ENCODE data around the gene OR7C2.

- TF ChIP-seq POLR2A (IDR thresholded peaks at IDR 0.05) (no peak), CTCF (IDR thresholded peaks at IDR 0.05) (no peak), EP300 (IDR thresholded peaks at IDR 0.05) (no peak)
Observed at GRCh38 chr19:14979476-14980255, 38.4 kb downstream of the OR7C2 start, which contains the start of gene SLC1A6.

Measured in upper lobe of left lung (tissue), 4 donors.